A673 (cell line): ENCODE data around the gene SALL1.

Source experiments
- CTCF ChIP-seq: fragments of 300-800, 200-600 bp; sonication (generic); conservative IDR thresholded peaks from 2 replicates; pipeline ENCODE4 v1.5.1; 2017; ENCODE audit warnings: low read depth, mild to moderate bottlenecking, antibody characterized with exemption, low read length, moderate library complexity, mixed read lengths
- EZH2 ChIP-seq: fragments of 200-600 bp; sonication (generic); IDR thresholded peaks from 2 replicates; pipeline ENCODE4 v1.6.1; 2017; ENCODE audit warnings: borderline replicate concordance, low read depth, mild to moderate bottlenecking, mixed read lengths, antibody characterized with exemption, low read length; ENCODE audit not compliant: poor library complexity, severe bottlenecking

GRCh38 chr16:51200793-51201192 is 49.7 kb upstream of the SALL1 start:
- no peak for TF ChIP-seq CTCF
- TF ChIP-seq EZH2, result no peak
